A549 (cell line): Measurements from ENCODE around the gene PDZK1. TPM values are rescaled to one million over a fixed set of nuclear protein-coding genes. Genes with fewer than 3 reads are reported as not detected.
"Not testable (repeated sequence)": the region's sequence is repeated elsewhere in the genome, so short reads cannot be mapped to it uniquely, and the experiment has no call there.

Experiments
- ATAC-seq, 2 experiments: fragments of 200-7000 bp in 1 of 2; fragments of >200 bp in 1 of 2; cut with Nextera tagmentation in 1 of 2; cut with Tn5 transposase in 1 of 2; 3 replicates each; pipeline versions ENCODE4 v1.8.0 to v1.9.1; 2018 to 2020; ENCODE audit warnings: mild to moderate bottlenecking in 1 of 2, moderate library complexity in 1 of 2
- CTCF ChIA-PET: fragments of 300-600 bp; sonication (Branson Sonifier 250); formaldehyde crosslinking; extraction: SDS; loops from one replicate; lab custom pipeline; 2021; ENCODE audit warnings: antibody characterized with exemption, inconsistent platforms; lab: Yijun Ruan, JAX
- POLR2A ChIA-PET: fragments of 350-600 bp; formaldehyde crosslinking; extraction: SDS; loops from one replicate; lab custom pipeline; 2021; ENCODE audit warnings: antibody characterized with exemption, inconsistent platforms; lab: Yijun Ruan, JAX
- DNase-seq, 2 experiments: peaks; one replicate each; pipeline versions ENCODE4 v3.0.0 to v3.0.0-alpha.2; 2011 to 2016; ENCODE audit warnings: low read depth in 1 of 2, low spot score in 1 of 2
- FAIRE-seq: peaks from 2 replicates; lab custom pipeline; 2011; peaks lifted over from hg19 to GRCh38; lab: Jason Lieb, UNC
- H3K27ac ChIP-seq, 2 experiments: fragments of >200 bp; sonication (Bioruptor Twin); formaldehyde crosslinking; 3 replicates each; pipeline ENCODE4 v1.5.1; 2016 to 2017
- H3K4me1 ChIP-seq: fragments of >200 bp; sonication (Bioruptor Twin); formaldehyde crosslinking; 3 replicates; pipeline ENCODE4 v1.6.1; 2016
- H3K4me2 ChIP-seq: fragments of >200 bp; sonication (Bioruptor Twin); formaldehyde crosslinking; 3 replicates; pipeline ENCODE4 v1.6.1; 2016
- H3K4me3 ChIP-seq: fragments of >200 bp; sonication (Bioruptor Twin); formaldehyde crosslinking; 3 replicates; pipeline ENCODE4 v1.5.1; 2016
- H3K9me3 ChIP-seq: fragments of >200 bp; sonication (Bioruptor Twin); formaldehyde crosslinking; 3 replicates; pipeline ENCODE4 v1.6.1; 2016
- WGBS: methylation state at CpG from one replicate; pipeline ENCODE4 v1.1.6; 2017; ENCODE audit errors: missing lambda C conversion rate; 5-methylcytosine and 5-hydroxymethylcytosine counted together
- polyA plus RNA-seq, 4 experiments: library from polyadenylated mRNA; depleted of rRNA in 3 of 4; stranded (reverse); fragments of >200 nt; fragmentation: RNase III in 1 of 4; extraction: RNeasy Plus Mini Kit Qiagen cat#74134 plus additional on column Dnase treatment in 1 of 4; gene quantifications; 2 replicates in 3 of 4; 3 replicates in 1 of 4; pipeline ENCODE4 v1.2.3, GENCODE V29; 2011 to 2017

PDZK1 gene
- polyA plus RNA-seq, 2 of the 4 experiments (the other 2 are of a cell fraction), result 1.3 to 2.9 TPM

DNA sequence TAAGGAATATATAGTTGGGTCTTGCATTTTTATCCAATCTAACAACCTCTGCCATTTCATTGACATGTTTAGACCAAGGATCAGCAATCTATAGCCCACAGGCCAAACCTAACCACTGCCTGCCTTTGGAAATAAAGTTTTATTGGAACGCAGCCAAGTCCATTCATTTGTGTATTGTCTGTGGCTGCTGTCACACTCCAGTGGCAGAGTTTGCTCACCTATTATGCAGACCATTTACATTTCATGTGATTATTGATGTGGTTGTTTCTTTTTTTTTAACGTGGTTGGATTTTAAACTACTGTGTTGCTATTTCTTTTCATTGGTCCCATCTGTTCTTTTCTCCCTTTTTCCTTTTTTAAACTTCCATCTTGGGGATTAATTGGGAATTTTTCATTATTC is 44.7 kb downstream of the PDZK1 start:
- POLR2A ChIA-PET, H3K4me2 ChIP-seq, FAIRE-seq, ATAC-seq, H3K4me1 ChIP-seq, H3K27ac ChIP-seq, CTCF ChIA-PET, DNase-seq, H3K4me3 ChIP-seq, H3K9me3 ChIP-seq: not testable (repeated sequence)
- WGBS, result 90% methylated on average over 2 of the region's 2 CpGs

DNA sequence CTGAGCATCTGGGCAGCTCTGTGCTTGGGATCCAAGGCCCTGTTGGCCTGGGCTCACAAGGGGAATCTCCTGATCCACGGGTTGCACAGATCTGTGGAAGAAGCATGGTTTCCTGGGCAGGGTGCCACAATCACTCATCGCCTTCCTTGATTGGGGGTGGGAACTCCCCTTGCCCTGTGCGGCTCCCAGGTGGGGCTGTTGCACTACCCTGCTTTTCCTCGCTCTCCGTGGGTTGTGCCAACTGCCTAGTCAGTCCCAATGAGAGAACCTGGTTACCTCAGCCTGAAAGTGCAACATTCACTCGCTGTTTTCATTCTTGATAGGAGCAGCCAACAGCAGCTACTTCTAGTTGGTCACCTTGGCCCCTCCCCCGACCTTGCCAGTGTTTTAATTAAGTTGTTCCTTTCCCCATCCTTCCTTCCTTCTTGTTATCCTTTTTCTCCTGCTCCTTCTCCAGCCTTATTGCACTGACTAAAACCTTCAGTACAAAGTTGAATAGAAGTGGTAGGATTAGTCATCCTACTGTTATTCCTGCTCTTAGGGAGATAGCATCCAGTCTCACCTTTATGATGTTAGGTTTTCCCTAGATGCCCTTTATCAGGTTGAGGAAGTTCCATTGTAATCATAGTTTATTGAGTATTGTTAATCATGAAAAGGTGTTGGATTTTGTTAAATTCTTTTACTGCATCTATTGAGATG is 50.8 kb downstream of the PDZK1 start:
- WGBS, result 62% methylated on average over 2 of the region's 7 CpGs
- DNase-seq, H3K4me1 ChIP-seq, CTCF ChIA-PET, H3K9me3 ChIP-seq, POLR2A ChIA-PET, ATAC-seq, FAIRE-seq, H3K4me2 ChIP-seq, H3K27ac ChIP-seq, H3K4me3 ChIP-seq: not testable (repeated sequence)

- FAIRE-seq, H3K27ac ChIP-seq, POLR2A ChIA-PET, CTCF ChIA-PET, ATAC-seq, H3K4me1 ChIP-seq, H3K4me3 ChIP-seq, H3K4me2 ChIP-seq, H3K9me3 ChIP-seq, DNase-seq: not testable (repeated sequence)
- no CpG with 5 or more reads among the region's 1 CpG for WGBS
Observed at GRCh38 chr1:145643990-145644389, 63.2 kb downstream of the PDZK1 start.

GRCh38 chr1:145641886-145642285 is 65.3 kb downstream of the PDZK1 start:
- DNase-seq, CTCF ChIA-PET, H3K9me3 ChIP-seq, H3K27ac ChIP-seq, H3K4me1 ChIP-seq, POLR2A ChIA-PET, H3K4me2 ChIP-seq, ATAC-seq, H3K4me3 ChIP-seq, FAIRE-seq: not testable (repeated sequence)
- WGBS, result 91% methylated on average over 1 of the region's 2 CpGs

DNA sequence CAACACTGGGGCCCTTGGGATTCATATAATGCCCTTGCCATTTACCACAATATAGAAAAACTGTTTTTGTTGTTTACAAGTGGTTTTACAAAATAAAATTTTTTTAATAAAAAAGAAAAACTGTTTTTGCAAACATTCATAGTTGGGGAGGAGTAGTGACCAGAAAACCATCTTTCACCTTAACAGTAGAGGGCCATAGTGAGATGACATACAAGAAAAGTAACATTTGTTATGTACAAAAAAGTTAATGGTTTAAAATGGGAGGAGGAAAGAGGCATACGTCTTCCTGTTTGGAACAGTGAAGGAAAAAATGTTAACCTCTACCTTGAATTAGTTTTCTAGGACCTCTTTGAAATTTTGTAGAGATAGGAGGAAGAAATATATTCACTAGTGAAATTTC is 70.9 kb downstream of the PDZK1 start:
- H3K4me2 ChIP-seq, H3K4me1 ChIP-seq, H3K4me3 ChIP-seq, POLR2A ChIA-PET, H3K27ac ChIP-seq, CTCF ChIA-PET, FAIRE-seq, ATAC-seq, H3K9me3 ChIP-seq, DNase-seq: not testable (repeated sequence)
- 28% methylated on average over 1 of the region's 1 CpG for WGBS

GRCh38 chr1:145622177-145622576 is 85.0 kb downstream of the PDZK1 start:
- H3K4me2 ChIP-seq, H3K27ac ChIP-seq, CTCF ChIA-PET, POLR2A ChIA-PET, DNase-seq, ATAC-seq, H3K4me1 ChIP-seq, H3K4me3 ChIP-seq, FAIRE-seq, H3K9me3 ChIP-seq: not testable (repeated sequence)
- WGBS, result no CpG with 5 or more reads among the region's 1 CpG

Other genes starting within 250 kb of the PDZK1 start
- gene GPR89A, start 99.4 kb downstream of the PDZK1 start, polyA plus RNA-seq (2011; rRNA removed), result 33.8 and 36.6 TPM in 2 replicates
- 15.2 to 16.7 TPM (median 16.5 TPM) in 3 replicates for gene GPR89A, start 99.4 kb downstream of the PDZK1 start, polyA plus RNA-seq (2017; fragmentation: RNase III; extraction: RNeasy Plus Mini Kit Qiagen cat#74134 plus additional on column Dnase treatment)
- gene CD160, start 12.1 kb upstream of the PDZK1 start, polyA plus RNA-seq (2011; rRNA removed), result 0.05 and 0.07 TPM in 2 replicates
- not detected in 3 replicates for gene CD160, start 12.1 kb upstream of the PDZK1 start, polyA plus RNA-seq (2017; fragmentation: RNase III; extraction: RNeasy Plus Mini Kit Qiagen cat#74134 plus additional on column Dnase treatment)
- gene RNF115, start 116.7 kb upstream of the PDZK1 start, polyA plus RNA-seq (2011; rRNA removed), result 18.4 and 18.8 TPM in 2 replicates
- 8.5 to 9.3 TPM (median 9.2 TPM) in 3 replicates for gene RNF115, start 116.7 kb upstream of the PDZK1 start, polyA plus RNA-seq (2017; fragmentation: RNase III; extraction: RNeasy Plus Mini Kit Qiagen cat#74134 plus additional on column Dnase treatment)
- 58.3 and 65.0 TPM in 2 replicates for gene POLR3C, start 116.8 kb upstream of the PDZK1 start, polyA plus RNA-seq (2011; rRNA removed)
- gene POLR3C, start 116.8 kb upstream of the PDZK1 start, polyA plus RNA-seq (2017; fragmentation: RNase III; extraction: RNeasy Plus Mini Kit Qiagen cat#74134 plus additional on column Dnase treatment), result 26.9 to 29.5 TPM (median 28.1 TPM) in 3 replicates
- gene NUDT17, start 138.3 kb upstream of the PDZK1 start, polyA plus RNA-seq (2011; rRNA removed), result 6.7 and 9.0 TPM in 2 replicates
- gene NUDT17, start 138.3 kb upstream of the PDZK1 start, polyA plus RNA-seq (2017; fragmentation: RNase III; extraction: RNeasy Plus Mini Kit Qiagen cat#74134 plus additional on column Dnase treatment), result 4.6 to 5.7 TPM (median 4.9 TPM) in 3 replicates
- 15.5 and 25.4 TPM in 2 replicates for gene PIAS3, start 151.7 kb upstream of the PDZK1 start, polyA plus RNA-seq (2011; rRNA removed)
- 18.6 to 23.2 TPM (median 22.7 TPM) in 3 replicates for gene PIAS3, start 151.7 kb upstream of the PDZK1 start, polyA plus RNA-seq (2017; fragmentation: RNase III; extraction: RNeasy Plus Mini Kit Qiagen cat#74134 plus additional on column Dnase treatment)
- gene ANKRD35, start 178.5 kb upstream of the PDZK1 start, polyA plus RNA-seq (2011; rRNA removed), result not detected in 2 replicates
- gene ANKRD35, start 178.5 kb upstream of the PDZK1 start, polyA plus RNA-seq (2017; fragmentation: RNase III; extraction: RNeasy Plus Mini Kit Qiagen cat#74134 plus additional on column Dnase treatment), result not detected in 3 replicates
- 0.68 and 1.1 TPM in 2 replicates for gene ITGA10, start 202.7 kb upstream of the PDZK1 start, polyA plus RNA-seq (2011; rRNA removed)
- 0.62 to 1.2 TPM (median 1.1 TPM) in 3 replicates for gene ITGA10, start 202.7 kb upstream of the PDZK1 start, polyA plus RNA-seq (2017; fragmentation: RNase III; extraction: RNeasy Plus Mini Kit Qiagen cat#74134 plus additional on column Dnase treatment)
- gene PEX11B, start 211.3 kb upstream of the PDZK1 start, polyA plus RNA-seq (2011; rRNA removed), result 35.5 and 40.6 TPM in 2 replicates
- 13.9 to 15.2 TPM (median 14.2 TPM) in 3 replicates for gene PEX11B, start 211.3 kb upstream of the PDZK1 start, polyA plus RNA-seq (2017; fragmentation: RNase III; extraction: RNeasy Plus Mini Kit Qiagen cat#74134 plus additional on column Dnase treatment)
- 152 and 281 TPM in 2 replicates for gene RBM8A, start 220.1 kb upstream of the PDZK1 start, polyA plus RNA-seq (2011; rRNA removed)
- gene RBM8A, start 220.1 kb upstream of the PDZK1 start, polyA plus RNA-seq (2017; fragmentation: RNase III; extraction: RNeasy Plus Mini Kit Qiagen cat#74134 plus additional on column Dnase treatment), result 240 to 278 TPM (median 245 TPM) in 3 replicates